SU-DHL-6 (cell line): Measurements from ENCODE around the gene TH.

Experiments
- H2AFZ ChIP-seq: fragments of 200-600 bp; sonication (generic); 2 replicates; pipeline ENCODE4 v1.6.1; 2014; ENCODE audit warnings: low read depth, mild to moderate bottlenecking, moderate library complexity, mixed read lengths, antibody characterized with exemption, low read length; ENCODE audit not compliant: severe bottlenecking
- H3F3A ChIP-seq: fragments of 200-600 bp; shearing (Covaris generic); 2 replicates; pipeline ENCODE4 v1.6.0; 2016; ENCODE audit warnings: antibody characterized with exemption, mild to moderate bottlenecking; ENCODE audit not compliant: insufficient read depth
- H3K27ac ChIP-seq: fragments of 200-600 bp; sonication (generic); 2 replicates; pipeline ENCODE4 v1.5.1; 2016; ENCODE audit warnings: low read depth, mild to moderate bottlenecking, low read length, moderate library complexity, mixed read lengths
- H3K27me3 ChIP-seq: fragments of 200-600 bp; sonication (generic), shearing (Covaris generic); 2 replicates; pipeline ENCODE4 v1.6.0; 2014; ENCODE audit warnings: mild to moderate bottlenecking, low read length
- H3K36me3 ChIP-seq: fragments of 200-600 bp; sonication (generic); 2 replicates; pipeline ENCODE4 v1.6.1; 2014; ENCODE audit warnings: mild to moderate bottlenecking, low read length, mixed read lengths
- H3K4me2 ChIP-seq: fragments of 300-600, 200-600 bp; shearing (Covaris generic), sonication (generic); 2 replicates; pipeline ENCODE4 v1.6.0; 2014; ENCODE audit warnings: low read length, low read depth, mild to moderate bottlenecking; ENCODE audit not compliant: poor library complexity, severe bottlenecking
- H3K4me3 ChIP-seq: fragments of 200-600 bp; sonication (generic); 2 replicates; pipeline ENCODE4 v1.5.1; 2014; ENCODE audit warnings: antibody characterized with exemption, low read length, mild to moderate bottlenecking, mixed read lengths; ENCODE audit not compliant: insufficient read depth, poor library complexity, severe bottlenecking
- H3K79me2 ChIP-seq: fragments of 200-600 bp; sonication (generic); 2 replicates; pipeline ENCODE4 v1.6.1; 2014; ENCODE audit warnings: mild to moderate bottlenecking, low read length, moderate library complexity; ENCODE audit not compliant: insufficient read depth
- H3K9ac ChIP-seq: fragments of 200-600 bp; sonication (generic); 2 replicates; pipeline ENCODE4 v1.7.0; 2014; ENCODE audit warnings: mild to moderate bottlenecking, low read length
- H3K9me2 ChIP-seq: fragments of 200-600 bp; sonication (generic); replicated peaks from 2 replicates; pipeline ENCODE4 v1.6.1; 2014; ENCODE audit warnings: low read length; ENCODE audit not compliant: insufficient read depth
- H3K9me3 ChIP-seq: fragments of 200-600 bp; sonication (generic); 2 replicates; pipeline ENCODE4 v1.6.1; 2014; ENCODE audit warnings: low read length, mixed read lengths; ENCODE audit not compliant: insufficient read depth
- H4K20me1 ChIP-seq: fragments of 200-600 bp; sonication (generic); 2 replicates; pipeline ENCODE4 v1.6.1; 2014; ENCODE audit warnings: low read depth, mild to moderate bottlenecking, antibody characterized with exemption, low read length, moderate library complexity, mixed read lengths
- EZH2phosphoT487 ChIP-seq: fragments of 200-600 bp; sonication (generic), shearing (Covaris generic); conservative IDR thresholded peaks from 2 replicates; pipeline ENCODE4 v1.6.1; 2018; ENCODE audit warnings: mild to moderate bottlenecking, antibody characterized with exemption, low read length, moderate library complexity, mixed read lengths
- TF ChIP-seq, protein P1 (sequence below): fragments of 200-600 bp; sonication (generic); IDR thresholded peaks from one replicate; pipeline ENCODE4 v1.5.1; 2017; ENCODE audit warnings: antibody characterized with exemption, mild to moderate bottlenecking, low read length, moderate library complexity; ENCODE audit not compliant: insufficient read depth, poor library complexity, severe bottlenecking

TH gene

DNA sequence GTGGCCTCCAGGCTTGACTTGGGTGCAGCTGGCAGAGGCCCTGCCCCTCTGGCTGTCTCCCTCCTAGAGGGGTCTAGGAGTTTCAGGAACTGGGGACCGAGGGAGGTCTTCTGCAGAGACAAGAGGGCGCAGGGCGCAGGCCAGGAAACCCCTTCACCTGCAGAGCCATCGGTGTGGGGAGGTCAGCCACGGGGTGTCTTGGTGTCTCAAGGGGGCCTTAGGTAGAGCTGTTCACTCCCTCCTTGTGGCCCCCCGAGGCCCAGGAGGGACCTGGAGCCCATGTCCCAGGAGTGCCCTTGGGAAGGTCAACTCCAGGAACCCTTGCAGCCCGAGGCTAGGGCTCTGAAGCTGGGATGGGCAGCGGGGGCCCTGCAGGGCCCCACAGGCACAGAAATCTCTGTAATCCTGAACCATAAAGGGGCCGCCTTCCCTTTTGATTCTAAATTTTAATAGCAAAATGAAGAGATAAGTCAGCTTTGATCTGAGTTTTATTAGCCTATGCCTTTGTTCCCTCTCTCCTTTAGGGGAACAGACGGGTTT is 31.4 kb upstream of the TH start:
- no peaks in the 10 kb centered on the region for H3F3A ChIP-seq
- H3K27me3 ChIP-seq, result no peaks in the 10 kb centered on the region
- no peak overlapping the region for H3K27ac ChIP-seq
- no peaks in the 10 kb centered on the region for H3K36me3 ChIP-seq
- H2AFZ ChIP-seq, result no peak overlapping the region
- H3K4me3 ChIP-seq, result no peak overlapping the region
- no peaks in the 10 kb centered on the region for H3K9me3 ChIP-seq
- no peak overlapping the region for H3K9ac ChIP-seq
- no peaks in the 10 kb centered on the region for H3K9me2 ChIP-seq
- no peak overlapping the region for H3K4me2 ChIP-seq
- TF ChIP-seq, protein P1, sequence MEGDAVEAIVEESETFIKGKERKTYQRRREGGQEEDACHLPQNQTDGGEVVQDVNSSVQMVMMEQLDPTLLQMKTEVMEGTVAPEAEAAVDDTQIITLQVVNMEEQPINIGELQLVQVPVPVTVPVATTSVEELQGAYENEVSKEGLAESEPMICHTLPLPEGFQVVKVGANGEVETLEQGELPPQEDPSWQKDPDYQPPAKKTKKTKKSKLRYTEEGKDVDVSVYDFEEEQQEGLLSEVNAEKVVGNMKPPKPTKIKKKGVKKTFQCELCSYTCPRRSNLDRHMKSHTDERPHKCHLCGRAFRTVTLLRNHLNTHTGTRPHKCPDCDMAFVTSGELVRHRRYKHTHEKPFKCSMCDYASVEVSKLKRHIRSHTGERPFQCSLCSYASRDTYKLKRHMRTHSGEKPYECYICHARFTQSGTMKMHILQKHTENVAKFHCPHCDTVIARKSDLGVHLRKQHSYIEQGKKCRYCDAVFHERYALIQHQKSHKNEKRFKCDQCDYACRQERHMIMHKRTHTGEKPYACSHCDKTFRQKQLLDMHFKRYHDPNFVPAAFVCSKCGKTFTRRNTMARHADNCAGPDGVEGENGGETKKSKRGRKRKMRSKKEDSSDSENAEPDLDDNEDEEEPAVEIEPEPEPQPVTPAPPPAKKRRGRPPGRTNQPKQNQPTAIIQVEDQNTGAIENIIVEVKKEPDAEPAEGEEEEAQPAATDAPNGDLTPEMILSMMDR, result no peak
- no peaks in the 10 kb centered on the region for H4K20me1 ChIP-seq
- no peaks in the 10 kb centered on the region for H3K79me2 ChIP-seq

DNA sequence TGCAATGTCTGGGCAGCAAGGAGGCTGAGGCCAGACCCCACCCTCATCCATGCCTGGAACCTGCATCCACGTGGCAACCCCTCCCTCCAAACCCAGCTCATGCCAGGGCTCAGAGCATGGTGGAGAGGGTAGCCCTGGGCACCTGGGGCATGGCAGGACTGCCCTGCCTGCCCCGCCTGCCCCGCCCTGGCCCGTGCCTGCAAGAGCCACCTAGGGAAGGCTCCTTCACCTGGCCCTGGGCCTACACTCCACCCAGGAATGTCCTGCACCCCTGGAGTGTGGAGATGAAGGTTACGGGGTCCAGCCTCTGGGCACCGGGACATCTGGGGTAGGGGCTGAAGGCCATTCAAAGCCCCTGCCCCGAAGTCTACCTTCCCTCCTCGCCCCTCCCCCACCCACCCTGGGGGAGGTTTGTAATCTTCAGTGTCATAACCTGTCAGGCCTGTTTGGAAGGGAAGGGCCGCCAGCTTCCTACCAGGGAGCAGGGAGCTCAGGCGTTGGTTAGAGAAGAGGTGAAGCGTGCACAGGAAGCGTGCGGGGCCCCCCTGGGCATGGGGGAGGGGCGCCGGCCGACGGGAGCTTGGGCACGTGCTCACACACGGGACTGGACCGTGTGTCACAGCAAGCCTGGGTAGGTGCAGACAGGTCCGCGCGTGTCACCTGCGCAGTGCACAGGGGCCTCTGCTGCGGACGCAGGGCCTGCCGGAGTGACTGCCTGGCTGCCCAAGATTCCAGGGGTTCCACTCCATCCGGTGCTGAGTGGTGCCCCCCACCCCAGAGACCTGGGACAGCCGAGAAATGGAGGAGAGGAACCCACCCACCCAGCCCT is 30.7 kb upstream of the TH start:
- no peaks in the 10 kb centered on the region for H3F3A ChIP-seq
- H3K4me2 ChIP-seq, result no peak overlapping the region
- H3K27ac ChIP-seq, result no peak overlapping the region
- H4K20me1 ChIP-seq, result no peaks in the 10 kb centered on the region
- no peak overlapping the region for H2AFZ ChIP-seq
- no peak for TF ChIP-seq EZH2phosphoT487
- TF ChIP-seq, protein P1, result no peak
- no peak overlapping the region for H3K4me3 ChIP-seq
- no peaks in the 10 kb centered on the region for H3K79me2 ChIP-seq
- H3K9ac ChIP-seq, result no peak overlapping the region
- H3K9me2 ChIP-seq, result no peaks in the 10 kb centered on the region
- no peaks in the 10 kb centered on the region for H3K36me3 ChIP-seq
- H3K9me3 ChIP-seq, result no peaks in the 10 kb centered on the region
- no peaks in the 10 kb centered on the region for H3K27me3 ChIP-seq

DNA sequence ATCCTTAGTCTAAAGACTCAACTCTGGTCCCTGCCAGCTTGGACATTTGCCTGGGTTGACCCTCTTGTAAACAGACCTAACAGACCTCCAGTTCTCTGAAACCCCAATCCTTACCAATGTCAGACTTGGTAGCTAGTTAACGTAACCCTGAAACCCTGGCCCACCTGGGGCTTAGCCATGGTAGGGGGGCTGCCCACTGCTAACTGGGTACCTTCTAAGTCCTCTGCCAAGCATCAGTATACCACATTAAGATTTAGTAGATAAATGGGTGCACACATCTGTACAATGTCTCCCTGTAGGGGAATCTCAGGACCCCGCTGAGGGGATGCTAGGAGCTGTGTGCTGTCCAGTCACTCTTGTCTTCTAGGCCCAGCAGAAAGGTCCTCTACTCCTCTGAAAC is 29.9 kb upstream of the TH start:
- Histone ChIP-seq H3K4me2 (no peak overlapping the region), H4K20me1 (no peaks in the 10 kb centered on the region), H2AFZ (no peak overlapping the region), H3F3A (no peaks in the 10 kb centered on the region), H3K27ac (no peak overlapping the region), H3K79me2 (no peaks in the 10 kb centered on the region), H3K9ac (no peak overlapping the region), H3K4me3 (no peak overlapping the region), H3K9me3 (no peaks in the 10 kb centered on the region), H3K27me3 (no peaks in the 10 kb centered on the region), H3K9me2 (no peaks in the 10 kb centered on the region), H3K36me3 (no peaks in the 10 kb centered on the region)
- TF ChIP-seq, protein P1, result no peak
- no peak for TF ChIP-seq EZH2phosphoT487
